ENCODE data around the gene HECTD2.
"Not testable (repeated sequence)": the region's sequence is repeated elsewhere in the genome, so short reads cannot be mapped to it uniquely, and the experiment has no call there.

The HECTD2 gene

DNA sequence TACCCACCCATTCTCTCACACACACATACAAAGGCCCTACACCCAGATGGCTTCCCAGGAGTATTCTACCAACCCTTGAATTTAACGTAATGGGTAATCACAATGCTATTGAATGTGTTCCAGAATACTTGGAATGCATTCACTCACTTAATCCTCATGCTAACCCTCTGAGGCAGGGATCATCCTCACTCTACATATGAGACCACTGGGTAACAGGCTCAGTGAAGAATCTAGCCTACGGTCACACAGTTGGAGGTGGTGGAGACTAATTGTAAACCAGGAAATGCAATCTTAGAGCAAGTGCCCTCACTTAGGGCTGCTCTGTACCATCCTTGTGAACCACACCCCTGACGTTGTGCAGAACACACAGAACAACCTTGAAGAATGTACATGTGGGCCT is 135.2 kb downstream of the HECTD2 start:
- DNase-seq = no peak

DNA sequence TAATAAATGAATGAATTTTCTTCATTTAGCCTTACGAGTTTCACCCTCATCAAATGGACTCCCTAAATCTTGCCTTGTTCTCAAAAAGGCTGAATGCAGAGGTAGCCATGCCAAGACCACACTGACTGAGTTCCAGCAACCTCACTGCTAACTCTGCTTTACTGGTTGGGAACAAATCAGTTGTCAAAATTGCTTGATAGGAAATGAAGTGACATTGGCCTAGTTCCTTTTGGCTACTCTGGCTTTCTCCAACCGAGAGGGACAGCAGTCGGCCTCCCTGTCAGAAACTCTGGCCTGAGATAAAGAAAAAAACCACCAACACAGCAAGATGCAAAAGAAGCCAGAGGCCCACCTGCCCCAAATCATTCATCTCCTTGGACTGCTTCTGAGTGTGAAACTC is 135.7 kb downstream of the HECTD2 start:
- DNase-seq = no peak

DNA sequence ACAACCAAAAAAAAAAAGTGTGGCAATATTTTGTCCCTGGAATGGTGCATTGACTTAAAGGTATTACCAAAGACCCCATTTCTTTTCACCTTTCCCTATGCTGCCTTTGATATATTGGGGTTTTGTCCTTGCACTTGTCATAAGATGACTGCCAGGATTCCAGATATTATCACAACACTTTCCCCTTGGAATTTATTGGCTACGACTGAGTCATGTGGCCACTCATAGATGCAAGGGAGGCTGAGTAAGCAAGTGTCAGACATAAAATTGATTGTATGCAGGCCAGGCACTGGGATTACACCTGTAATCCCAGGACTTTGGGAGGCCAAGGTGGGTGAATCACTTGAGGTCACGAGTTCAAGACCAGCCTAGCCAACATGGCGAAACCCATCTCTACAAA is 139.1 kb downstream of the HECTD2 start:
- no peak for DNase-seq

DNA sequence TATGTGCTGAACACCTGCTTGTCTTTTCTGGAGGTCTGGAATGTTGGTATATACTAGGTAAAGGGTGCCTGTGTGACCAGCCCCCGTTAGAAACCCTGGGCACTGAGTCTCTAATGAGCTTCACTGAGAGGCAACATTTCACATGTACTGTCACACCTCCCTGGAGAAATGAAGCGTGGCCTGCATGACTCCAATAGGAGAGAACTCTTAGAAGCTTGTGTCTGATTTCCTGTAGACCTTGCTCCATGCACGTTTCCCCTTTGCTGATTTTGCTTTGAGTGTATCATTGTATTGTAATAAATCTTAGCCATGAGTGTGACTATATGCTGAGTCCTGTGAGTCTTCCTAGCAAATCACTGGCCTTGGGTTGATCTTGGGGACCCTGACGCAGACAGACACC is 139.9 kb downstream of the HECTD2 start:
- no peak for DNase-seq

DNA sequence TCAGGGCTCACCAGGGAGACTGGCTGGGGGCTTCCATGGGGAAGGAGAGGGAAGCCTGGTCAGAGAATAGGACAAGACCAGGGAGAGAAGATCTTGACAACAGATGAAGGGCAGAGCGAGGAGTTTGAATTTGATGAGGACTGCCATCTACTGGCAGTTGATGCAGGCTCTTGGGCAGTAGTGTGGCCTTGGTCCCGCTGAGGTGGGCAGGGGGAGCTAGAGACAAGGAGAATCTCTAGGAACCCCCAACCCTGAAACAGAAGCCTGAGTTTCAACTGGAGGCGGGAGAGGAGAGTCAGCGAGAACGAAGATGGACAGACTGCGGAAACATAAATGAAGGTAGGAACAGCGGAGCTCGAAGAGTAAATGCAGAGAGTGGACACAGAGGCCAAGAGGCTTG is 141.7 kb downstream of the HECTD2 start:
- DNase-seq = no peak

DNA sequence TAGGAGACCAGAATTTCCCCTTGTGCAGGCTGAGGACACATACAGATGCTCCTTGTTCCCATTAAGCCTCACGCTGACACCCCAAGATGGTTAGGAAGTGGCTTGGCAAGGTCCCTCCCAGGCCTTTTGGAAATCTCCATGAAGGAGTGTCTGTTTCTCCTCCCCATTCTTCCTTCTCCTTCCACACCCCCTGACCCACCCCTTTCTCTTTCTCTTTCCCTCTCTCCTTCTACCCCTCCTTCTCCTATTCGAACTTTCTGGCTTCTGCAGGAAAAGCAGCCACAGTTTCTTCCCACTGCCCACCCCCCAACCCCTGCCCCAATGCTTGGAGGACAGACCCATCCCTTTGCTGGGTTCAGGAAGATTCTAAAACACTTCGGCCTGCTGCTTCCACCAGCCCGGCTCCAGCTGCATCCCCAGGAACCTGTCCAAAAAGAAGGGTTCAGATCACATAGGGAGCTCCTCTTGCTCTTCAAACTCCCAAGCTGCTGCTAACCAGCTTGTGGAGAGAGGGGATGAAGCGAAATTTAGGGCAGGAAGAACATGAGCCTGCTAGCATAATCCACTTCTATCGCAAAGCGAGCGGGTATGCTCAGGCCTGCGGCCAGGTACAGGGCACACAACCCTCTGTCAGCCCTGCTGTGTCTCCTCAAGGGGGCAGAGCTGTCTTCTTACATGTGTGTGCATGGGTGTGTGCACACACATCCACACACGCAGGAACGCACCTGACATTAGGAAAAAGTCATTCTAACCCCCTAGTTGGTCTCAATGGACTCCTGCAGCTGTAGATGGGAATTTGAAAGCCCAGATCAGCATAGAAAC is 142.3 kb downstream of the HECTD2 start:
- DNase-seq = no peak

DNA sequence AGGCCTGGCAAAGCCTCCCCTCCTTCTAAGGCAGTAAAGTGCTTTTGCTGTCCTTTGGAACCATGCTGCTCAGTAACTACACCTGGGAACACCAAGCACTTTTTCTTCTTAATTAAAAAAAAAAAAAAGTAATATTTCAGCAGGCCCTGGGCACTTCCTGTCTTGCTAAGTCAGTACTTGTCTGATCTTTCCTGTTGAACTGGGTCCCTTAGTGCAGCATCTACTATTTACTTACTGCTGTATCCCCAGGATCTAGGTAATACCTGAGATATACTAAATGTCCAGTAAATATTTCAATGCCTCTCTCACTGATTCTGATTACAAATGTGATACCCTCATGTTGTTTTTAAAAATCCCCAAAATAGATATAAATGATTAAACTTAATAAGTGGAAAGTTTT is 145.3 kb downstream of the HECTD2 start:
- DNase-seq = no peak

DNA sequence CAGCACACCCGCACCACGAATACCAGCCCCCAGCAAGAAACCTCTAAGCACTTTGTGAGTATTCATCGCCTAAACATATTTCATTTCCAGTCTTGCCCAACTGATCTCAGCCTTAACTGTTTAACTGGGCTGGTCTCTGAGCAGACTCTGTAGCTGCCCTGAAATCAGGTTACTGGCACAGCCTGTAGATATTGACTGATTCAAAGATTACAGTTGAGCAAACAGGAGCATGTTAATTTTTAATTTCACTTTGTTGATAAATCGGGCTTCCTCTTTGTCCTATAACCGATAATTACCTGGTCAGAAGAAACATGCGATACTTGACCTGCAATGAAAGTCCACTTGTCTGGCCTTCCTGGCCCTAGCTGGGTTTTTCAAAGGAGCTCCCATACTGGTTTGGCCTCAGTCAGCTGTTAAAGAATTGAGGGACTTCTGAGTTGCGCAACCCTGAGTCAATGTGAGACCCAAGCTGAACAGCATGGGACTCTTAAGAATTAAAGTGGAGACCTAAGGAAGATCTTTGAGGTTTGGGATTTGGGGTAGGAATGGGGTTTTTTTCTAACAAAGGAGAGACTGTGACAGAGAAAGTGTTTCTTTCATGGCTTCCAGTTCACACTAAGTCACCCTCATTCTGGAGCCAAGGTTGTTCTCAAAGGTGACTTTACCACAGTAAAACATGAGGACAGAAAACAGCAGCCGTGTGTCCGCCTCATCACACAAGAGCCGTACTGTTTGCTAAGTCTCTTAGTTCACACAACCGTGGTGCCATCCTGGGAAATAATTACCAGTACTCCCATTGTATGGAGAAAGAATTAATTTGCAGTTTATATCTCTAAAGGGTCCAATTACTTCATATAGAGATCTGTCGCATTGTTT is 146.8 kb downstream of the HECTD2 start:
- no peak for DNase-seq

DNA sequence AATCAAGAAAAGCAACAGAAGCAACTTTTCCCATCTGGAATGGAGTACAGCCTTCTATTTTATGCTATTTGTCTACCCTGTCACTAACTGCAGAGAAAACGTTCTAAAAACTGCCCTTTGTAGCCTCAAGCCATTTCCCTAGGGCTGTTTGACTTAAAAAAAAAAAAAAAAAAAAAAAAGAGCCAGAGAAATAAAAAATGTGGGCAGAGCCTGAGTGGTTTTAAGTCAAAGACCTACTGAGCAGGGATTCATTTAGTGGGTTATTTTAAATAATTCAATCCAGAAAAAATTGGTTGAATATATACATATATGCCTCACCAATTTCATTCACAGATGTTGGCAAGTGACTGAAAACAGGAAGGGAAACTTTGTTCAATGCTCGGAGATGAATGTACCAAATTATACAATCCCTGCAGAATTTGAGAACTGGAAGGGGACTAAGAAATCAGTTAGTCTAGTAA is 147.5 kb downstream of the HECTD2 start:
- DNase-seq = no peak

DNA sequence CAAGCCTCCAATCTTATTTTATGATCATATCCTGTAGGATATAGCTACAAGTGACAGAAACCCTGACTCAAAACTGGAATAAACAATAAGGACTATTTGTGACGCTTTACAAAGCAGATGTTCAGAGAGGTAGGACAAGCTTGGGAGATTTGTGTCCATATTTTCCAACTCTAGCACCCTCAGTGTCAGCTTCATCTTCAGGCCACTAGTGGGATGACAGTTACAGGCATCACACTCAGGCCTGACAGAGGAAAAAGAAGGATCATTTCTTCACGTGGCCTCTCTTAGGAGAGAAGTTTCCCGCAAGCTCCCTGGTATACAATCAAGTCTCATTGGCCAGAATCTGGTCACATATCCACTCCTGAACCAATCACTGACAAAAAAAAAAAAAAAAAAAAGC is 148.3 kb downstream of the HECTD2 start:
- no peak for DNase-seq

DNA sequence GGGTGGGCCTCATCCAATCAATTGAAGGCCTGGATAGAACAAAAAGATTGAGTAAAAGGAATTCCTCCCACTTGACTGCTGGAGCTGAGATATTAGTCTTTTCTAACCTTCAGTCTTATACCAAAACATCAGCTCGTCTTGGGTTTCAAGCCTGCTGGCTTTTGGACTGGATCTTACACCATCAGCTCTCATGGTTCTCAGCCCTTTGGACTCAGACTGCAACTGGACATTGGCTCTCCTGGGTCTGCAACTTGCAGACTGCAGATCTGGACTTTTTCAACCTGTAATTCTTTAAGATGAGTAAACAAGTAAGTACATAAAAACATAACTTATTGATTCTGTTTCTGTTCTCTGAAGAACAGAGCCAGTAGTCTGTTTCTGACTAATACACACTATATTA is 149.0 kb downstream of the HECTD2 start:
- DNase-seq = no peak

DNA sequence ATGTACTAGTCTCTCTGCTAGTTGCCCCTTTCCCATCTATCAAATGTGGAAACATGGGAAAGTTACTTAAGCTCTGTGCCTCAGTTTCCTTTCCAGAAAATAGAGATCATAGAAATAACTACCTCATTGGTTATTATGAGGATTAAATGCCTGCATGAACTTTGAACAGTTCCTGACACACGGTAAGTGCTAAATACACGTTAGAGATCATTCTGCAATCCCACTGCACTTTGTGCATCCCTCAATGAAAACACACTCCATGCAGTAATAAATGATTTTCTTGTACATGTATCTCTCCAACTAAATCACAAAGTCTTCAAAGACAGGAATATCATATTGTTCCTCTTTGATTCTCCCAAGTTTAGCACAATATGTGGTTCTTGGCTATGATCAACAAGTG is 149.6 kb downstream of the HECTD2 start:
- DNase-seq = no peak

DNA sequence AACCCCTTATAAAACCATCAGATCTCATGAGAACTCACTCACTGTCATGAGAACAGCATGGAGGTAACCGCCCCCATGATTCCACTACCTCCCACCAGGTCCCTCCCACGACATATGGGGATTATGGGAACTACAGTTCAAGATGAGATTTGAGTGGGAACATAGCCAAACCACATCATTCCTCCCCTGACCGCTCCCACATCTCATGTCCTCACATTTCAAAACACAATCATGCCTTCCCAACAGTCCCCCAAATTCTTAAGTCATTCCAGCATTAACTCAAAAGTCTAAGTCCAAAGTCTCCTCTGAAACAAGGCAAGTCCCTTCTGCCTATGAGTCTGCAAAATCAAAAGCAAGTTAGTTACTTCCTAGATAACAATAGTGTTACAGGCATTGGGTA is 150.7 kb downstream of the HECTD2 start:
- not testable (repeated sequence) for DNase-seq

DNA sequence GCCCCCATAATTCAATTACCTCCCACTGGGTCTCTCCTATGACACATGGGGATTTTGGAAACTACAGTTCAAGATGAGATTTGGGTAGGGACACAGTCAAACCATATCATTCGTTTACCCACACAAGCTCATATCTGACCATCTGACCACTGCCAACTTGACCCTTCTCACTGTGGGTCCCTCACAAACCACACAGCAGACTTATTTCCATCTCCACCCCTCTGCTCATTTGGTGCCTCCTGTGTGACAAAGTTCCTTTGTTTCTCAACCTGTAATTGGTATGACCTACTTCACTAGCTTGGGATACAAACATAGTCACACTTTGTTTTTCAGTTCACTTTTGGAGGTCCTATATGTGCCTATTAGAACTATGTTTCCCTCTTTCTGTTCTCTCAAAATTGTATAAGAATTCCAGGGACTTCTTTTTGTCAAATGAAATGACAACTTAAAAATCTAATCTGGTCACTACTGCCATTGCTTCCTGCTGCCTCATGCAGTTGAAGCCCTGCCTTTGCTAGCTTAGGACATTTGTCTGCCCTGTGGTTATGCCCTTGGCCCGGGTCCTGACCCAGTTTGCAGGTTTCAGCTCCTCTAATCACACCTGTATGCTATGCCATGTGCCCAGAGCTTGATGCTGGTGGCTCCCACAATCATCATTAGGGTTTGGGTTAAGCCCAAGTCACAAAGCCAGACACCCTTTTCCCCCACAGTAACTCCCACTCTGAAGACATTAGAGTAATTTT is 152.9 kb downstream of the HECTD2 start:
- DNase-seq = no peak

DNA sequence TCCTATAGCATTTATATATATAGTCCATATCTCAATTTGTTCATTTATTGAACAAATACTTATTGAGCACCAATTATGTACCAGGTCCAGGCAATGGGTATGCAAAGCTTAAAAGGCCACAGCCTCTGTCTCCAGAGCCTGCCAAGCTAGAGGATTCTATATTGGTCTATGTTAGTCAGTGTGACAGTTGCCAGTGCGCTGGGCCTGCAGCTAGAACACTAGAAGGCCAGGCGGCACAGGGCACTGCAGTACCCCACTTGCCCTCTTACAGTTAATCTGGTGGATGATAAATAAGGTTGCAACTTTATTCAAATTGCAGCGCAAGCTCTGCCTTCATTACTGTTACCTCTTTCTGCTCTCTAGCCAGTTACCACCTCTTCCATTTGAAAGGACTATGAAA is 153.9 kb downstream of the HECTD2 start:
- no peak for DNase-seq
